ENCODE results near the gene UBAP1L.

DNA sequence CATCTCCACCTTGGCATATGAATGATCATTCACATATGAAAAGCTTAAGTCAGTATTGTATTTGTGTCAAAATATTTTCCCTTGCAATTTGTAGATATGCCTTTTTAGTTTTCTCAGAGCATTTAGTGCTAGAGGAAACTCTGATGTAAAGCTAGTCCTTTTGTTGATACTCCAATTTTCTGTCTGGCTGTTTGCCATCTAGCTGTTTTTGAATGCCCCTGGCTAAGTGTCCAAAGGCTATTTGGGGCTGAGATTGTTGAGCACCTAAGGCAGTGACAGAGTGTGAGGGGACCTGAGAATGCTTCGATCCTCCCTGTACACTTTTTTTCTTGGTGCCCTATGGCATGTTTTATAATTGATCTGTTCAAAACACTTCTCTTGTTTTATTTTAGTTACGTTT, 66.8 kb downstream of the UBAP1L start:
- TF ChIP-seq, protein P1, sequence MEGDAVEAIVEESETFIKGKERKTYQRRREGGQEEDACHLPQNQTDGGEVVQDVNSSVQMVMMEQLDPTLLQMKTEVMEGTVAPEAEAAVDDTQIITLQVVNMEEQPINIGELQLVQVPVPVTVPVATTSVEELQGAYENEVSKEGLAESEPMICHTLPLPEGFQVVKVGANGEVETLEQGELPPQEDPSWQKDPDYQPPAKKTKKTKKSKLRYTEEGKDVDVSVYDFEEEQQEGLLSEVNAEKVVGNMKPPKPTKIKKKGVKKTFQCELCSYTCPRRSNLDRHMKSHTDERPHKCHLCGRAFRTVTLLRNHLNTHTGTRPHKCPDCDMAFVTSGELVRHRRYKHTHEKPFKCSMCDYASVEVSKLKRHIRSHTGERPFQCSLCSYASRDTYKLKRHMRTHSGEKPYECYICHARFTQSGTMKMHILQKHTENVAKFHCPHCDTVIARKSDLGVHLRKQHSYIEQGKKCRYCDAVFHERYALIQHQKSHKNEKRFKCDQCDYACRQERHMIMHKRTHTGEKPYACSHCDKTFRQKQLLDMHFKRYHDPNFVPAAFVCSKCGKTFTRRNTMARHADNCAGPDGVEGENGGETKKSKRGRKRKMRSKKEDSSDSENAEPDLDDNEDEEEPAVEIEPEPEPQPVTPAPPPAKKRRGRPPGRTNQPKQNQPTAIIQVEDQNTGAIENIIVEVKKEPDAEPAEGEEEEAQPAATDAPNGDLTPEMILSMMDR (IDR thresholded peaks at IDR 0.05): no peak
- TF ChIP-seq POLR2A (IDR thresholded peaks at IDR 0.05): no peak

Data from Peyer's patch (tissue), 4 donors.